LNCaP clone FGC (cell line): Measurements from ENCODE around the gene MRM2.

Experiments
- DNase-seq: peaks from one replicate; pipeline ENCODE4 v3.0.0-alpha.2; 2011; ENCODE audit warnings: low read depth
- H3K4me3 ChIP-seq: 2 replicates; pipeline ENCODE4 v1.5.1; 2011; ENCODE audit warnings: mild to moderate bottlenecking, low read depth, low read length, control low read depth
- CTCF ChIP-seq: IDR thresholded peaks from 2 replicates; pipeline ENCODE4 v1.5.1; 2012; ENCODE audit warnings: mild to moderate bottlenecking; ENCODE audit not compliant: control insufficient read depth, insufficient read depth; ENCODE audit errors: extremely low read depth

The MRM2 gene

GRCh38 chr7:2253021-2253420 lies 11.0 kb upstream of the MRM2 start:
- TF ChIP-seq CTCF, result no peak
- no peak overlapping the region for H3K4me3 ChIP-seq
- DNase-seq, result no peak

GRCh38 chr7:2251841-2252771 lies 10.1 kb upstream of the MRM2 start:
- no peak for TF ChIP-seq CTCF
- no peak overlapping the region for H3K4me3 ChIP-seq
- DNase-seq, result no peak

- no peak for DNase-seq
- TF ChIP-seq CTCF, result no peak
- H3K4me3 ChIP-seq, result no peak overlapping the region
Observed at GRCh38 chr7:2251381-2251780, 9.4 kb upstream of the MRM2 start.

GRCh38 chr7:2249744-2250323 lies 7.8 kb upstream of the MRM2 start:
- no peak for DNase-seq
- no peak overlapping the region for H3K4me3 ChIP-seq
- TF ChIP-seq CTCF, result no peak

GRCh38 chr7:2248984-2249694 lies 7.1 kb upstream of the MRM2 start:
- no peak overlapping the region for H3K4me3 ChIP-seq
- no peak for TF ChIP-seq CTCF
- DNase-seq, result no peak

GRCh38 chr7:2247141-2247995 lies 5.4 kb upstream of the MRM2 start:
- no peak overlapping the region for H3K4me3 ChIP-seq
- TF ChIP-seq CTCF, result peak; percentile 62
- no peak for DNase-seq
